K562 (cell line): ENCODE results near the gene DIP2C. TPM values are rescaled to one million over a fixed set of nuclear protein-coding genes. Genes with fewer than 3 reads are reported as not detected.

Source experiments
- polyA plus RNA-seq, 8 experiments: library from polyadenylated mRNA; depleted of rRNA in 4 of 8; stranded (reverse) in 5 of 8; unstranded in 3 of 8; fragments of >200 nt; fragmentation: Nextera tagmentation in 2 of 8; fragmentation: Illumina TruSeq in 1 of 8; extraction: Ambion mirVana in 2 of 8; extraction: Trizol in 1 of 8; gene quantifications; 2 replicates each; pipeline versions ENCODE4 v1.2.1 to v1.2.3, GENCODE V29; 2011 to 2014; ENCODE audit warnings: inconsistent platforms in 1 of 8, missing spikeins in 1 of 8
- total RNA-seq, 7 experiments: library from RNA; depleted of rRNA in 6 of 7; stranded (reverse); fragments of >200 nt in 6 of 7; fragmentation: Illumina TruSeq in 2 of 7; extraction: Trizol in 2 of 7; gene quantifications; 2 replicates each; pipeline versions ENCODE4 v1.2.1 to v1.2.3, GENCODE V29; 2011 to 2021; ENCODE audit warnings: low replicate concordance in 1 of 7
- TF ChIP-seq, protein P1 (sequence below), 2 experiments: fragments of 450-650 bp; formaldehyde crosslinking in 1 of 2; IDR thresholded peaks; 2 replicates each; pipeline versions ENCODE4 v1.4.0 to v1.6.1; 2014 to 2020; ENCODE audit warnings: mild to moderate bottlenecking in 2 of 2, borderline replicate concordance in 1 of 2, low read depth in 1 of 2
- TF ChIP-seq, protein P2 (sequence below), 2 experiments: fragments of 450-650 bp; IDR thresholded peaks; 2 replicates each; pipeline ENCODE4 v1.6.1; 2018; ENCODE audit warnings: mild to moderate bottlenecking in 2 of 2, low read depth in 1 of 2; ENCODE audit not compliant: partially characterized antibody in 2 of 2

Gene DIP2C
- total and polyA plus RNA-seq, 9 of the 15 experiments (the other 6 are each of a cell fraction or from before 2014, with no cell fraction given), result 0.01 TPM; not detected in 8

DNA sequence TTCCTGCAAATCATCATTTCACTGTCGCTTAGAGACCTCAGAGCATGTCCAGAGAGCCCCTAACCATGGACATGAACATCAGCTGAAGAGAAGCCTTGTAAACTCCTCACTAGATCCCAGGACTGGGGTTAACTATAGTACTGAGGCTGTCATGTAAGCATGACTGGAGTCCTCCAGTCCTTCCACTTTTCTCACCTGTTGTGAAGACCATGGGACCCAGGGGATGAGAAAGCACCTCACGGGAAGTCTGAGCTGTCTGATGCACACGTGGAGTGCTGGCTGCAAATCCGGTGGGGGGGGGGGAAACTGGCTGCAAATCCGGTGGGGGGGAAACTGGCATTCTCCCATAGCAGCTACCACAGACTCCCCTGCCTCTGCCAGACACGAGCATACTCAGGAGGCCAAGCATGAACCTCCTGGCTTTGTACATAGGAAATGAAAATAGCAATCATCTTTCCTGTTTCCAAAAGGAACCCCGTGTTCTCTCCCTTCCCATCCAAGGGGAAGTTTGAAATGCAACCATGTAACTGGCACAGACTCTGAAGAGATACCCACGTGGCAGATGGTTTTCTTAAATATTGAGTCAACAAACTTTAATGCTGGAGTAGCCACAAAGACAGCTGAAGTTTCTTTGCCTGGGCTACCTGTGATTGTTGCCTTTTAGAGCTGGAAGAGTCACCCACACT lies 292.8 kb downstream of the DIP2C start (continued):
- TF ChIP-seq, protein P1, sequence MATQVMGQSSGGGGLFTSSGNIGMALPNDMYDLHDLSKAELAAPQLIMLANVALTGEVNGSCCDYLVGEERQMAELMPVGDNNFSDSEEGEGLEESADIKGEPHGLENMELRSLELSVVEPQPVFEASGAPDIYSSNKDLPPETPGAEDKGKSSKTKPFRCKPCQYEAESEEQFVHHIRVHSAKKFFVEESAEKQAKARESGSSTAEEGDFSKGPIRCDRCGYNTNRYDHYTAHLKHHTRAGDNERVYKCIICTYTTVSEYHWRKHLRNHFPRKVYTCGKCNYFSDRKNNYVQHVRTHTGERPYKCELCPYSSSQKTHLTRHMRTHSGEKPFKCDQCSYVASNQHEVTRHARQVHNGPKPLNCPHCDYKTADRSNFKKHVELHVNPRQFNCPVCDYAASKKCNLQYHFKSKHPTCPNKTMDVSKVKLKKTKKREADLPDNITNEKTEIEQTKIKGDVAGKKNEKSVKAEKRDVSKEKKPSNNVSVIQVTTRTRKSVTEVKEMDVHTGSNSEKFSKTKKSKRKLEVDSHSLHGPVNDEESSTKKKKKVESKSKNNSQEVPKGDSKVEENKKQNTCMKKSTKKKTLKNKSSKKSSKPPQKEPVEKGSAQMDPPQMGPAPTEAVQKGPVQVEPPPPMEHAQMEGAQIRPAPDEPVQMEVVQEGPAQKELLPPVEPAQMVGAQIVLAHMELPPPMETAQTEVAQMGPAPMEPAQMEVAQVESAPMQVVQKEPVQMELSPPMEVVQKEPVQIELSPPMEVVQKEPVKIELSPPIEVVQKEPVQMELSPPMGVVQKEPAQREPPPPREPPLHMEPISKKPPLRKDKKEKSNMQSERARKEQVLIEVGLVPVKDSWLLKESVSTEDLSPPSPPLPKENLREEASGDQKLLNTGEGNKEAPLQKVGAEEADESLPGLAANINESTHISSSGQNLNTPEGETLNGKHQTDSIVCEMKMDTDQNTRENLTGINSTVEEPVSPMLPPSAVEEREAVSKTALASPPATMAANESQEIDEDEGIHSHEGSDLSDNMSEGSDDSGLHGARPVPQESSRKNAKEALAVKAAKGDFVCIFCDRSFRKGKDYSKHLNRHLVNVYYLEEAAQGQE (IDR thresholded peaks at IDR 0.05; ENCODE audit: borderline replicate concordance), result no peak
- TF ChIP-seq, protein P1 (CRISPR knock-in tag; IDR thresholded peaks at IDR 0.05; ENCODE audit: low read depth), result no peak
- TF ChIP-seq, protein P2, sequence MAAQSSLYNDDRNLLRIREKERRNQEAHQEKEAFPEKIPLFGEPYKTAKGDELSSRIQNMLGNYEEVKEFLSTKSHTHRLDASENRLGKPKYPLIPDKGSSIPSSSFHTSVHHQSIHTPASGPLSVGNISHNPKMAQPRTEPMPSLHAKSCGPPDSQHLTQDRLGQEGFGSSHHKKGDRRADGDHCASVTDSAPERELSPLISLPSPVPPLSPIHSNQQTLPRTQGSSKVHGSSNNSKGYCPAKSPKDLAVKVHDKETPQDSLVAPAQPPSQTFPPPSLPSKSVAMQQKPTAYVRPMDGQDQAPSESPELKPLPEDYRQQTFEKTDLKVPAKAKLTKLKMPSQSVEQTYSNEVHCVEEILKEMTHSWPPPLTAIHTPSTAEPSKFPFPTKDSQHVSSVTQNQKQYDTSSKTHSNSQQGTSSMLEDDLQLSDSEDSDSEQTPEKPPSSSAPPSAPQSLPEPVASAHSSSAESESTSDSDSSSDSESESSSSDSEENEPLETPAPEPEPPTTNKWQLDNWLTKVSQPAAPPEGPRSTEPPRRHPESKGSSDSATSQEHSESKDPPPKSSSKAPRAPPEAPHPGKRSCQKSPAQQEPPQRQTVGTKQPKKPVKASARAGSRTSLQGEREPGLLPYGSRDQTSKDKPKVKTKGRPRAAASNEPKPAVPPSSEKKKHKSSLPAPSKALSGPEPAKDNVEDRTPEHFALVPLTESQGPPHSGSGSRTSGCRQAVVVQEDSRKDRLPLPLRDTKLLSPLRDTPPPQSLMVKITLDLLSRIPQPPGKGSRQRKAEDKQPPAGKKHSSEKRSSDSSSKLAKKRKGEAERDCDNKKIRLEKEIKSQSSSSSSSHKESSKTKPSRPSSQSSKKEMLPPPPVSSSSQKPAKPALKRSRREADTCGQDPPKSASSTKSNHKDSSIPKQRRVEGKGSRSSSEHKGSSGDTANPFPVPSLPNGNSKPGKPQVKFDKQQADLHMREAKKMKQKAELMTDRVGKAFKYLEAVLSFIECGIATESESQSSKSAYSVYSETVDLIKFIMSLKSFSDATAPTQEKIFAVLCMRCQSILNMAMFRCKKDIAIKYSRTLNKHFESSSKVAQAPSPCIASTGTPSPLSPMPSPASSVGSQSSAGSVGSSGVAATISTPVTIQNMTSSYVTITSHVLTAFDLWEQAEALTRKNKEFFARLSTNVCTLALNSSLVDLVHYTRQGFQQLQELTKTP (IDR thresholded peaks at IDR 0.05; ENCODE audit: low read depth in 1 of 2, partially characterized antibody in 2 of 2), result no peak
